ENCODE results near the gene PDGFB. TPM values are rescaled to one million over a fixed set of nuclear protein-coding genes. Genes with fewer than 3 reads are reported as not detected.

Gene PDGFB
- total RNA-seq, 1 donor from 2014 or later: 27.3 TPM

DNA sequence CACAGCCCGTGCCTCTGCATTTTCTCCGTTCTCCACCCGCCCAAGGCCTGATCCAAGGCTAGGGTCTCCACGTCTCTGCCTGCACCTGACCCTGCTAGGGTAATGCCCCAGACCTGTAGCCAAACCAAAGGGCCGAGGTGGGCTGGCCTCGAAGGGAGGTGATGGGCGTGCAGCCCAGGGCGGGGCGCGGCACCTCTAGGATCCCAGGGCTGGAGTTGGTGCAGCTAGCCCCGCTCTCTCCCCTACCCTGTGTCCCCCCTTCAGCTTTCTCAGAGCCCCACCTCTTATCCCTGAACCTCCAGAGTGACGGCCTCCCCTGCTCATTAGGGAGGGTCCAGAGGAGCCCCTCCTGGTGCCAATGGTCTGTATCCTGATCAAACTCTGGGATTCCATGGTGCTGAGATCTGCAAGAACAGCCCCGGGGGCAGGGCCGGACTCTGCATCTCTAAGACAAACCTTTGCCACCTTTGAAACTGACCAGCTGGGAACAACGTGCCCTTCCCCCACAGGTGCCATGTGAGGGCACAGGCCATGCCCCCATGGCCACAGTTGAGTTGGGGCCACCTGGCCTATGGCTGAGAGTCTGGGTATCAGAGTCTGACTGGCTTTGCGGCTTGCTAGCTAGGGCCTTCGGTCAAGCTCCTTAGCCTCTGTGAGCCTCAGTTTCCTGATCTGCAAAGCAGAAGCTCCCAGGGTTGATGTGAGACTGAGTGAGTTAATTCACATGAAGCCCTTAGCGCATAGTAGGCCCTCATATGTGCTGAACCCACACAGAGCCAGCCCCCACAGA lies 69.2 kb downstream of the PDGFB start:
- no peak for TF ChIP-seq CTCF (IDR thresholded peaks at IDR 0.05; ENCODE audit: insufficient read depth, low read depth, low read length)
- TF ChIP-seq EZH2 (IDR thresholded peaks at IDR 0.05; ENCODE audit: insufficient read depth, low read length): no peak
- Mint-ChIP-seq H3K9me3 (ENCODE audit: unreplicated experiment) (no peaks in the 10 kb centered on the region), H3K27me3 (ENCODE audit: low read depth, unreplicated experiment) (peaks cover under 1% of the 10 kb centered on the region), H3K27ac (ENCODE audit: unreplicated experiment) (peak overlapping the region; percentile 99), H3K36me3 (ENCODE audit: low read depth, unreplicated experiment) (no peaks in the 10 kb centered on the region), H3K4me1 (ENCODE audit: low read depth, unreplicated experiment) (peaks cover 37% of the 10 kb centered on the region), H3K4me3 (ENCODE audit: unreplicated experiment) (no peak overlapping the region)
- no peaks in the 10 kb centered on the region for H3K36me3 ChIP-seq (ENCODE audit: insufficient read depth, low read length)
- H4K20me1 ChIP-seq (ENCODE audit: insufficient read depth, low read length): no peaks in the 10 kb centered on the region
- no peaks in the 10 kb centered on the region for H3K27me3 ChIP-seq (ENCODE audit: insufficient read depth, low read length)
- H3K79me2 ChIP-seq (ENCODE audit: insufficient read depth, low read length): no peaks in the 10 kb centered on the region
- peak overlapping the region; percentile 66 for H3K4me2 ChIP-seq (ENCODE audit: low read length)
- H3K27ac ChIP-seq (ENCODE audit: low read depth, low read length): peak overlapping the region; percentile 81
- no peak overlapping the region for H3K4me3 ChIP-seq (ENCODE audit: insufficient read depth, low read depth, low read length)
- H3K4me1 ChIP-seq (ENCODE audit: insufficient read depth, low read length): peaks cover 56% of the 10 kb centered on the region
- H2AFZ ChIP-seq (ENCODE audit: low read depth, low read length): no peak overlapping the region
- FAIRE-seq (no peak), DNase-seq (ENCODE audit: low read depth) (no peak)
- H3K9ac ChIP-seq (ENCODE audit: low read length): peak overlapping the region; percentile 75
- H3K9me3 ChIP-seq (ENCODE audit: insufficient read depth, low read depth, low read length): no peaks in the 10 kb centered on the region

- no peaks in the 10 kb centered on the region for H3K27me3 ChIP-seq (ENCODE audit: insufficient read depth, low read length)
- H3K9ac ChIP-seq (ENCODE audit: low read length): peak overlapping the region; percentile 75
- TF ChIP-seq CTCF (IDR thresholded peaks at IDR 0.05; ENCODE audit: insufficient read depth, low read depth, low read length): no peak
- TF ChIP-seq EZH2 (IDR thresholded peaks at IDR 0.05; ENCODE audit: insufficient read depth, low read length): no peak
- DNase-seq (ENCODE audit: low read depth) (peak; percentile 70), FAIRE-seq (peak; percentile 47)
- H3K4me3 ChIP-seq (ENCODE audit: insufficient read depth, low read depth, low read length): no peak overlapping the region
- no peaks in the 10 kb centered on the region for H4K20me1 ChIP-seq (ENCODE audit: insufficient read depth, low read length)
- H3K79me2 ChIP-seq (ENCODE audit: insufficient read depth, low read length): no peaks in the 10 kb centered on the region
- peak overlapping the region; percentile 33 for H2AFZ ChIP-seq (ENCODE audit: low read depth, low read length)
- Mint-ChIP-seq H3K36me3 (ENCODE audit: low read depth, unreplicated experiment) (no peaks in the 10 kb centered on the region), H3K9me3 (ENCODE audit: unreplicated experiment) (no peaks in the 10 kb centered on the region), H3K4me3 (ENCODE audit: unreplicated experiment) (no peak overlapping the region), H3K27me3 (ENCODE audit: low read depth, unreplicated experiment) (peaks cover 2% of the 10 kb centered on the region), H3K4me1 (ENCODE audit: low read depth, unreplicated experiment) (peaks cover 37% of the 10 kb centered on the region), H3K27ac (ENCODE audit: unreplicated experiment) (peak overlapping the region; percentile 99)
- H3K27ac ChIP-seq (ENCODE audit: low read depth, low read length): peak overlapping the region; percentile 81
- no peaks in the 10 kb centered on the region for H3K9me3 ChIP-seq (ENCODE audit: insufficient read depth, low read depth, low read length)
- peak overlapping the region; percentile 66 for H3K4me2 ChIP-seq (ENCODE audit: low read length)
- H3K4me1 ChIP-seq (ENCODE audit: insufficient read depth, low read length): peaks cover 56% of the 10 kb centered on the region
- H3K36me3 ChIP-seq (ENCODE audit: insufficient read depth, low read length): no peaks in the 10 kb centered on the region
Observed at GRCh38 chr22:39174498-39175352, 70.1 kb downstream of the PDGFB start.
